Lower lobe of right lung (tissue), 2 donors: ENCODE data around the gene FUT4. TPM values are rescaled to one million over a fixed set of nuclear protein-coding genes. Genes with fewer than 3 reads are reported as not detected.

ENCODE experiments used
- ATAC-seq, 2 donors: fragments of 200-7000 bp; cut with Tn5 transposase; one replicate each; pipeline ENCODE4 v1.9.1; 2020 to 2022; ENCODE audit warnings: mild to moderate bottlenecking in 2 of 2, moderate library complexity in 2 of 2
- DNase-seq: peaks from one replicate; pipeline ENCODE4 v3.0.0-alpha.2; 2020
- H3K27ac ChIP-seq: fragments of 200-600 bp; one replicate; pipeline ENCODE4 v1.8.0; 2022
- H3K27me3 ChIP-seq: fragments of 200-600 bp; one replicate; pipeline ENCODE4 v1.8.0; 2022; ENCODE audit warnings: low read depth
- H3K36me3 ChIP-seq: fragments of 200-600 bp; one replicate; pipeline ENCODE4 v1.8.0; 2022; ENCODE audit warnings: mild to moderate bottlenecking
- H3K4me1 ChIP-seq: fragments of 200-600 bp; one replicate; pipeline ENCODE4 v1.8.0; 2022
- H3K4me3 ChIP-seq: fragments of 200-600 bp; one replicate; pipeline ENCODE4 v1.8.0; 2022; ENCODE audit warnings: mild to moderate bottlenecking
- H3K9me3 ChIP-seq: fragments of 200-600 bp; one replicate; pipeline ENCODE4 v1.8.0; 2022
- CTCF ChIP-seq: fragments of 200-600 bp; IDR thresholded peaks from one replicate; pipeline ENCODE4 v1.8.0; 2022; ENCODE audit warnings: antibody characterized with exemption, mild to moderate bottlenecking
- intact Hi-C: fragments of 100-400 bp; cut with DNase I; formaldehyde crosslinking; loops from one replicate; pipeline ENCODE4 v1.11.0; 2022
- total RNA-seq: library from RNA; stranded (reverse); fragmentation: NEBNext Ultra II Directional; extraction: Animal tissue kit (Norgen Biotek cat#: 25700); gene quantifications from one replicate; pipeline ENCODE4 v1.2.1, GENCODE V29; 2021
- donor health status: DM: no; HTN: yes; CAD: no; lungs with severe emphysema.

The FUT4 gene
- total RNA-seq, 1 donor from 2014 or later = 7.1 TPM

GRCh38 chr11:94524341-94524740, 19.4 kb upstream of the FUT4 start:
- Histone ChIP-seq H3K27me3 (no peaks in the 10 kb centered on the region), H3K36me3 (no peaks in the 10 kb centered on the region), H3K9me3 (no peaks in the 10 kb centered on the region), H3K4me1 (peaks cover 4% of the 10 kb centered on the region), H3K4me3 (no peak overlapping the region), H3K27ac (no peak overlapping the region)
- intact Hi-C loops = no loop called here
- DNase-seq = no peak
- no peak for ATAC-seq
- TF ChIP-seq CTCF = no peak

- Histone ChIP-seq H3K27me3 (no peaks in the 10 kb centered on the region), H3K4me3 (no peak overlapping the region), H3K36me3 (no peaks in the 10 kb centered on the region), H3K27ac (no peak overlapping the region), H3K9me3 (no peaks in the 10 kb centered on the region), H3K4me1 (peaks cover 4% of the 10 kb centered on the region)
- ATAC-seq = peak in 1 of 2 donors; percentile 41
- TF ChIP-seq CTCF = no peak
- peak; percentile 85 for DNase-seq
- intact Hi-C loops = no loop called here
Measured at GRCh38 chr11:94525546-94526324, 18.0 kb upstream of the FUT4 start.

GRCh38 chr11:94526645-94527438, 16.9 kb upstream of the FUT4 start:
- DNase-seq = no peak
- Histone ChIP-seq H3K27me3 (no peaks in the 10 kb centered on the region), H3K4me1 (peaks cover 4% of the 10 kb centered on the region), H3K4me3 (no peak overlapping the region), H3K9me3 (no peaks in the 10 kb centered on the region), H3K27ac (no peak overlapping the region), H3K36me3 (no peaks in the 10 kb centered on the region)
- intact Hi-C loops = no loop called here
- no peak for TF ChIP-seq CTCF
- no peak for ATAC-seq

- H3K27ac ChIP-seq = no peak overlapping the region
- no peaks in the 10 kb centered on the region for H3K9me3 ChIP-seq
- no peaks in the 10 kb centered on the region for H3K36me3 ChIP-seq
- H3K4me1 ChIP-seq = peaks cover 4% of the 10 kb centered on the region
- ATAC-seq (no peak), DNase-seq (no peak)
- intact Hi-C loops = no loop called here
- no peak for TF ChIP-seq CTCF
- H3K27me3 ChIP-seq = no peaks in the 10 kb centered on the region
- no peak overlapping the region for H3K4me3 ChIP-seq
Measured at GRCh38 chr11:94528551-94528950, 15.2 kb upstream of the FUT4 start.

- Histone ChIP-seq H3K27ac (no peak overlapping the region), H3K4me3 (no peak overlapping the region), H3K36me3 (no peaks in the 10 kb centered on the region), H3K27me3 (no peaks in the 10 kb centered on the region), H3K9me3 (no peaks in the 10 kb centered on the region), H3K4me1 (no peaks in the 10 kb centered on the region)
- DNase-seq (no peak), ATAC-seq (no peak)
- TF ChIP-seq CTCF = no peak
- intact Hi-C loops = no loop called here
Measured at GRCh38 chr11:94532211-94532610, 11.5 kb upstream of the FUT4 start.
